GM19324 (cell line): ENCODE data around the gene LMAN2.
A peak's percentile ranks its signal among the peaks of the same experiment; 100 is the strongest.

Experiments used
- ATAC-seq: cut with Tn5 transposase; IDR thresholded peaks from one replicate; pipeline ENCODE4 v1.9.1; 2021; ENCODE audit warnings: mild to moderate bottlenecking, moderate library complexity; ENCODE audit not compliant: unreplicated experiment, low FRiP score

Gene LMAN2

GRCh38 chr5:177330991-177331842 is 20.3 kb downstream of the LMAN2 start:
- no peak for ATAC-seq

DNA sequence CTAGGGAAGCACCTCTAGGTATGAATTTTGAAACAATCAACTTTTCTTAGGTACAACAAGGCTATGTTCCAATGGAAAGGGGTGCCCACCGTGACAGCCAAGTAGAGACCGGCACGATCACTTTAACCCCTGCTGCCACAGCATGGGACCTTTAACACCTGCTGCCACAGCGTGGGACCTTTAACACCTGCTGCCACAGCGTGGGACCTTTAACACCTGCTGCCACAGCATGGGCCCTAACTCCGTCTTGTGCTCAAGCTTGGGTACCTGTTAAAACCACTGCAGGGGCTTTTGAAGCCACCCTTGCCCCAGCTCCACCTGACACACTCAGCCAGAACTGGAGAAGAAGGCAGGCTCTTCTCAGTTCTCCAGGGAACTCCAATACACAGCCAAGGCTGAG is 21.6 kb downstream of the LMAN2 start:
- ATAC-seq: no peak

- no peak for ATAC-seq
Observed at GRCh38 chr5:177328545-177329231, 22.8 kb downstream of the LMAN2 start.

- ATAC-seq: no peak
Observed at GRCh38 chr5:177327539-177328522, 23.6 kb downstream of the LMAN2 start.

GRCh38 chr5:177325868-177326381 is 25.5 kb downstream of the LMAN2 start:
- ATAC-seq: no peak

- no peak for ATAC-seq
Observed at GRCh38 chr5:177320879-177321278, 30.6 kb downstream of the LMAN2 start.

- no peak for ATAC-seq
Observed at GRCh38 chr5:177319913-177320588, 31.4 kb downstream of the LMAN2 start.

DNA sequence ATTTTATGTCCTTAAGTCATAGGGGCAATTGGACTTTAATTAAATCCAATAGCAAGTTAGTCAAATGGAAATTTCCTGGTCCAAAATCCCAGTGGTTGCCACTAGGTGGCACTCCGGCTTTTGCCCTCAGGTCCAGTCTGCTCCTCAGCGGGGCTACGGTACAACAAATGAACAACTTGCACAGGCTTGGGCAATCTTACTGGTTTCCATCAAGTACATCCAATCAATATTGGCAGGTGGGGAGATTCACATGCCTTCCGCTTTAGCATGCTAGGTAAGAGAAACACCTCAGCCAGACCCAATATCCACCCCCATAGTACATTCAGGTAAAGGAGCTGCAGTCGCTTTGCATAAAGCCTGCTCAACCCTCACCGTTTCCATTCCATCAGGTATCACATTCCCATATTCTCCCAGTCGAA is 33.5 kb downstream of the LMAN2 start:
- ATAC-seq: no peak

DNA sequence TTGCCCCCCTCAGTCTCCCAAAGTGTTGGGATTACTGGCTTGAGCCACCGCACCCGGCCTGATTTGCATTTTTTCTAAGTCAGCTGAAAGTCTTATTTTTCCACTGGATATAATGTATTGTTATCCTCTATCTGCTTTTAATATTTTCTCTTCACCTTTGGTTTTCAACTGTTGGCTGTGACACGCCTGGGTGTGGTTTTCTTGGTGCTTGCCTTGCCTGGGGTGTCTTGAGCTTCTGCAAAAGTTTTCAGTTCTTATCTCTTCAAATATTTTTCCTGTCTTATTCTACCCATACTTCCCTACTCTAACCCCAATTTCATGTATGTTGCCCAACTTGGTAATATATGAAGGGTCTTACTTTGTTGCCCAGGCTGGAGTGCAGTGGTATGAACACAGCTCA is 35.5 kb downstream of the LMAN2 start:
- ATAC-seq: no peak

GRCh38 chr5:177315411-177315810 is 36.1 kb downstream of the LMAN2 start:
- no peak for ATAC-seq

GRCh38 chr5:177314376-177315342 is 36.8 kb downstream of the LMAN2 start:
- no peak for ATAC-seq

- ATAC-seq: no peak
Observed at GRCh38 chr5:177313561-177314259, 37.8 kb downstream of the LMAN2 start.

GRCh38 chr5:177312649-177313181 is 38.8 kb downstream of the LMAN2 start:
- ATAC-seq: peak; percentile 15

GRCh38 chr5:177311723-177312648 is 39.5 kb downstream of the LMAN2 start, which contains the start of gene MXD3:
Gene MXD3, minus strand, starts transcription at chr5:177311898. Its CDS starts 68 bp downstream, at chr5:177311830.
- ATAC-seq: peak; percentile 78

- no peak for ATAC-seq
Observed at GRCh38 chr5:177311392-177311722, 40.1 kb downstream of the LMAN2 start.

GRCh38 chr5:177310757-177311391 is 40.6 kb downstream of the LMAN2 start:
- ATAC-seq: no peak
